22Rv1 (cell line): ENCODE data around the gene INPP5J.

Experiments
- H3K27ac ChIP-seq: fragments of 450-650 bp; 2 replicates; pipeline ENCODE4 v1.5.1; 2017
- CTCF ChIP-seq: fragments of 450-650 bp; IDR thresholded peaks from 2 replicates; pipeline ENCODE4 v1.5.1; 2017; ENCODE audit warnings: mild to moderate bottlenecking
- ZFX ChIP-seq: fragments of 450-650 bp; IDR thresholded peaks from 2 replicates; pipeline ENCODE4 v1.6.1; 2017; ENCODE audit warnings: antibody characterized with exemption, borderline replicate concordance

Gene INPP5J

DNA sequence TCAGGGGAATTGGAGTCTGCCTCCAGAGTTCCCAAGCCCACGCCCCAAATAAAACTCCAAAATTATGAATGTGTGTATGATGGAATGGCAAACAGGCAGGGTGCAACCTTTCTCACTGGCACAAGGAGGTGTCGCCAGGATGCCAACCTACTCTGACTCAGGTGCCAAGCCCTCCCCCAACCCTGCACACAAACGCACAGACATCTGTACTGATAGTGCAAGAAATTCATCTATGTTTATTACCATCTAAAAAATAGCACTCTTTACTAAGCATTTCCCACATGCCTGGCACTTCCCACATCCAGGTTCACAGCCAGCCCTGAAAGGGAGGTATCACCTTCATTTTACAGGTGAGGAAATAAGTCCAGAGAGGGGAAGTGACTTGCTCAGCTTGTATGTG, 16.3 kb downstream of the INPP5J start:
- TF ChIP-seq CTCF, result no peak
- no peak for TF ChIP-seq ZFX
- peak overlapping the region; percentile 95 for H3K27ac ChIP-seq

DNA sequence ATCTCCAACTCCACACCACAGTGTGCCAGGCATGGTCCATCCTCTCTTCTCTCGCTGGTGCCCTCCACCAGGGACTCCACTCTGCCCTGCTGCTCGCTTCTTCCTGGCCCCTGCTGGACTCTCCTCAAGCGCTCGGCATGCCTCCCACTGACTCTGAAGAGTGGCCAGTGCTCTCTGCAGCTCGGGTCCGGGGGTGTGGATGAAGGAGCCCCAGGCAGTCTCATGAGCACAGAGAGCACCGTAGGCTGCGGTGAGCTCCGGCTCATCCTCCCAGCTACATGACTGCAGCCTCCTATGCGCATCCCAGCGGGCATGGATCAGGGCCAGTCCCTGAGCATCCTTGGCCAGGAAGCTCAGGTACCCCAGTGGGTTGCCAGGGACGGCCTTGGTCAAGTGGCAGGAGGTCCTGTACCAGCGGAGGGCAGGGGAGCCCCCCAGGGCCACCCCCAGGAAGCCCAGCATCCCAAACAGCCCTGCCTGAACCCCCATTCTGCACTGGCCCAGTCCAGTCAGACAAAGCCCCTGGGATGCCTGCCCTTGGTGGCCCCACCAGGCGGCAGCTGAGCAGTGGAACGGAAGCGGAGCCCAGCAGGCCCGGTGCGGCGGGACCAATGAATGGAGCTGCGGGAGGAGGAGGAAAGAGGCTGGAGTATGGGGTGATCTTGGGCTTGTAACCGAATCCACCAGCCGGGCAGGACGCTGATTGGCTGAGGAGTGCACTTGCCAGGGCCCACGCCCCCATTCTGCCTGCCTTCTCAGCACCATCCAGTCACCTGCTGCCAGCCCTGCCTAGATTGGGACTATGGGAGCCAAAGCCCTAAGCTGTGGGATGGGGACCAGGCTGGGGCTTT, 17.3 kb downstream of the INPP5J start, which contains the start of gene PLA2G3:
Gene PLA2G3, minus strand, starts transcription at position 643 of the 851 bp plus-strand sequence. Its CDS starts 154 bp downstream, at position 489.
- TF ChIP-seq CTCF (peak; percentile 48), ZFX (no peak)
- H3K27ac ChIP-seq, result peak within 1 kb of the TSS; percentile 95

DNA sequence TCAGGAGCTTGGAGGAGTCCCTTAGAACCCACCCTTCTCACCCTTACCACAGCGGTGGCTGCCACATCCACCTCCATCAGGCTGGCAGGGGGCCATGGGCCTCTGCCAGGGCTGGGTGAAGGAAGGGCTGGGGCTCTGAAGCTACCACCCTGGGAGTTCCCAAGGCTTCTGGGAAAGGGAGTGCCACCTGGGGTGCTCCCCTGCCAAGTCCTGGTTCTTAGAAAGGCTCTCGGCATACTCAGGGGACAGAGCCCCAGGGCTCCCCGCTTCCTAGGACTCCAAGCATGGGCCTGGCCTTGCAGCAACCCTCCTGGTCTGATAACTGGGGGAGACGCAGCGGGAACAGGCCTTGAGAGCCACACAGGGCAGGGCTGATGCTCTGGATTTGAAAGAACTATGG, 18.0 kb downstream of the INPP5J start:
- TF ChIP-seq ZFX (no peak), CTCF (no peak)
- H3K27ac ChIP-seq, result peak overlapping the region; percentile 95

DNA sequence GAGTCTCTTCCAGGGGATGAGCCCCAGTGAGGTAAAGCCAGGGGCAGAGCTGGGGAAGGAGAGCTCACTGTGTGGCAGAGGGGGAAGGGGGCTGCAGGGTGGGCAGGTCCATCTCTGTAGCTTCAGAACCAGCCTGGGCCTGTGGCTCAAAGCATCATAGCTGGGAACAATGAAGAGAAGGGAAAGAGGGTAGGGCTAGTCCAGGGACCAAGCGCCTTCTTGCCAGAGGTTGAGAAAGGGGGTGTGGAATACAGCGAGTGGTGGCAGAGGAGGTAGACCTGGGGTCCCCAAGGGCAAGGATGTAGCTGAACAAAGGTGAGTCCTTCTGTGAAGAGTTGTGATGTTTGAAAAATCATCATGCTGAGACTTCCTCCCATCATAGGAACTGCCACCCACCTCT, 18.8 kb downstream of the INPP5J start:
- H3K27ac ChIP-seq, result peak overlapping the region; percentile 95
- TF ChIP-seq ZFX (no peak), CTCF (no peak)

DNA sequence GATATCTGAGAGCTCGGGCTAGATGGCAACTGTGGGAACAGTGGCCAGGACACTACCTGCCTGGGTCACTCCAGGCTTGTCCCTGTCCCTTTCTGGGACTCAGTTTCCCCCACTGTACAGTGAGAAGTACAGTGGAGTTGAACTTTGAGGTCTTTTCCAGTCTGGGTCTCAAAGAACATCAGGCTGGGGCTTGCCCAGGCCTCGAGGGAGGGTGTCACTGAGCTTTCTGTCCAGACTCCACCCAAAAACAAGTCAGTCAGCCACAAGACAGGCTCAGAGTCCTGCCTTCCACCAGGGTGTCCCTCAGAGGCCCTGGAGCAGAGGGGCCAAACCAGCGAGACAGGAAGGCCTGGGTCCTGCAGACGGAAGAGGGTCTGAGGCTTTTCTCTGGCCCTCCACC, 19.5 kb downstream of the INPP5J start:
- TF ChIP-seq CTCF (no peak), ZFX (no peak)
- peak overlapping the region; percentile 95 for H3K27ac ChIP-seq

GRCh38 chr22:31143038-31143437, 20.3 kb downstream of the INPP5J start:
- peak overlapping the region; percentile 95 for H3K27ac ChIP-seq
- TF ChIP-seq CTCF, result no peak
- TF ChIP-seq ZFX, result no peak

DNA sequence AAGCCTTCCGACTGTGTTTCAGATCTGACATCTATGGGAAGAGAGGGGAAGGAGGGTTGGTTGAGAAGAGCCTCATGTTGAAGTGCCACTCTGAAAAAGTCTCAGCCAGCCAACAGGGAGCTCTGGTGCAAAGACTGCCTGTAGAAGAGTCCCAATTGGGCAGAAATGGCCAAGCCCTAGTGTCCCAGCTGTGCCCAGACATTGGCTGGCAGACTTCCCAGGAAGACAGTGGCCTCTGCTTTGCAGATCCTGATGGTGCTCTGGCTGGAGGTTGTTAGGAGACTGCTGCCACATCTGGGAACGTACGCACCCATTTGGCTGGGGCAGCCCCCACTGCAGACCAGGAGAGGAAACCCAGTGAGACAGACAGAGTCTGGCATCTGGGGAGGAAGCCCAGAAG, 20.8 kb downstream of the INPP5J start:
- H3K27ac ChIP-seq, result peak overlapping the region; percentile 95
- TF ChIP-seq CTCF (no peak), ZFX (no peak)
